Measurements from ENCODE around the gene RGS18. TPM values are rescaled to one million over a fixed set of nuclear protein-coding genes. Genes with fewer than 3 reads are reported as not detected.

The RGS18 gene
- total and polyA plus RNA-seq, 5 donors = 0.41 to 2.6 (median 1.4) TPM

- WGBS = 92% methylated on average over 1 of the region's 1 CpG
- ATAC-seq (no peak), DNase-seq (no peak)
- Histone ChIP-seq H3K4me3 (ENCODE audit: low read length) (no peak overlapping the region), H3K4me1 (ENCODE audit: control insufficient read depth, insufficient read depth, low read length) (no peaks in the 10 kb centered on the region), H3K27me3 (ENCODE audit: control insufficient read depth, insufficient read depth) (no peaks in the 10 kb centered on the region), H3K27ac (ENCODE audit: low read length) (no peak overlapping the region), H3K9me3 (ENCODE audit: control insufficient read depth, low read length) (no peaks in the 10 kb centered on the region)
- intact Hi-C loops (cut with DNase I) = no loop called here
Measured at GRCh38 chr1:192133350-192133926, 24.8 kb upstream of the RGS18 start.

GRCh38 chr1:192140382-192140781 is 17.9 kb upstream of the RGS18 start:
- H3K4me1 ChIP-seq (ENCODE audit: control insufficient read depth, insufficient read depth, low read length) = no peaks in the 10 kb centered on the region
- intact Hi-C loops (cut with DNase I) = no loop called here
- WGBS = 82% methylated on average over 1 of the region's 1 CpG
- H3K27me3 ChIP-seq (ENCODE audit: control insufficient read depth, insufficient read depth) = no peaks in the 10 kb centered on the region
- DNase-seq (no peak), ATAC-seq (no peak)
- H3K4me3 ChIP-seq (ENCODE audit: low read length) = no peak overlapping the region
- H3K9me3 ChIP-seq (ENCODE audit: control insufficient read depth, low read length) = no peaks in the 10 kb centered on the region
- no peak overlapping the region for H3K27ac ChIP-seq (ENCODE audit: low read length)

GRCh38 chr1:192147221-192147620 is 11.0 kb upstream of the RGS18 start:
- Histone ChIP-seq H3K4me3 (ENCODE audit: low read length) (no peak overlapping the region), H3K27me3 (ENCODE audit: control insufficient read depth, insufficient read depth) (no peaks in the 10 kb centered on the region), H3K9me3 (ENCODE audit: control insufficient read depth, low read length) (no peaks in the 10 kb centered on the region), H3K4me1 (ENCODE audit: control insufficient read depth, insufficient read depth, low read length) (no peaks in the 10 kb centered on the region), H3K27ac (ENCODE audit: low read length) (no peak overlapping the region)
- WGBS = 42% methylated on average over 3 of the region's 3 CpGs
- no peak for ATAC-seq
- no peak for DNase-seq
- intact Hi-C loops (cut with DNase I) = no loop called here

GRCh38 chr1:192147696-192148095 is 10.6 kb upstream of the RGS18 start:
- no peaks in the 10 kb centered on the region for H3K9me3 ChIP-seq (ENCODE audit: control insufficient read depth, low read length)
- 65% methylated on average over 1 of the region's 1 CpG for WGBS
- H3K27me3 ChIP-seq (ENCODE audit: control insufficient read depth, insufficient read depth) = no peaks in the 10 kb centered on the region
- H3K4me1 ChIP-seq (ENCODE audit: control insufficient read depth, insufficient read depth, low read length) = no peaks in the 10 kb centered on the region
- H3K4me3 ChIP-seq (ENCODE audit: low read length) = no peak overlapping the region
- DNase-seq = no peak
- no peak overlapping the region for H3K27ac ChIP-seq (ENCODE audit: low read length)
- intact Hi-C loops (cut with DNase I) = no loop called here
- ATAC-seq = no peak

GRCh38 chr1:192151176-192151575 is 7.1 kb upstream of the RGS18 start:
- no peak for ATAC-seq
- intact Hi-C loops (cut with DNase I) = no loop called here
- 68% methylated on average over 2 of the region's 2 CpGs for WGBS

GRCh38 chr1:192153276-192153675 is 5.0 kb upstream of the RGS18 start:
- H3K4me1 ChIP-seq (ENCODE audit: control insufficient read depth, insufficient read depth, low read length) = no peaks in the 10 kb centered on the region
- DNase-seq = no peak
- no peaks in the 10 kb centered on the region for H3K27me3 ChIP-seq (ENCODE audit: control insufficient read depth, insufficient read depth)
- no peak for ATAC-seq
- no peak overlapping the region for H3K27ac ChIP-seq (ENCODE audit: low read length)
- H3K4me3 ChIP-seq (ENCODE audit: low read length) = no peak overlapping the region
- no peaks in the 10 kb centered on the region for H3K9me3 ChIP-seq (ENCODE audit: control insufficient read depth, low read length)
- intact Hi-C loops (cut with DNase I) = no loop called here

More at GRCh38 chr1:192151176-192151575, 7.1 kb upstream of the RGS18 start:
- H3K27ac ChIP-seq (ENCODE audit: low read length) = no peak overlapping the region
- no peak overlapping the region for H3K4me3 ChIP-seq (ENCODE audit: low read length)
- no peak for DNase-seq
- no peaks in the 10 kb centered on the region for H3K27me3 ChIP-seq (ENCODE audit: control insufficient read depth, insufficient read depth)
- no peaks in the 10 kb centered on the region for H3K9me3 ChIP-seq (ENCODE audit: control insufficient read depth, low read length)
- no peaks in the 10 kb centered on the region for H3K4me1 ChIP-seq (ENCODE audit: control insufficient read depth, insufficient read depth, low read length)

GRCh38 chr1:192157067-192157466 is 1.2 kb upstream of the RGS18 start:
- no peak for ATAC-seq
- Histone ChIP-seq H3K4me1 (ENCODE audit: control insufficient read depth, insufficient read depth, low read length) (no peaks in the 10 kb centered on the region), H3K9me3 (ENCODE audit: control insufficient read depth, low read length) (no peaks in the 10 kb centered on the region), H3K27me3 (ENCODE audit: control insufficient read depth, insufficient read depth) (no peaks in the 10 kb centered on the region), H3K4me3 (ENCODE audit: low read length) (no peak overlapping the region), H3K27ac (ENCODE audit: low read length) (no peak overlapping the region)
- DNase-seq = no peak
- intact Hi-C loops (cut with DNase I) = no loop called here

- Histone ChIP-seq H3K27me3 (ENCODE audit: control insufficient read depth, insufficient read depth) (no peaks in the 10 kb centered on the region), H3K4me1 (ENCODE audit: control insufficient read depth, insufficient read depth, low read length) (no peaks in the 10 kb centered on the region), H3K27ac (ENCODE audit: low read length) (no peak overlapping the region), H3K4me3 (ENCODE audit: low read length) (no peak overlapping the region), H3K9me3 (ENCODE audit: control insufficient read depth, low read length) (no peaks in the 10 kb centered on the region)
- intact Hi-C loops (cut with DNase I) = no loop called here
- ATAC-seq (no peak), DNase-seq (no peak)
- 61% methylated on average over 4 of the region's 4 CpGs for WGBS
Measured at GRCh38 chr1:192159014-192159413, 752 bp downstream of the RGS18 start.

GRCh38 chr1:192159781-192160180 is 1.5 kb downstream of the RGS18 start:
- Histone ChIP-seq H3K4me3 (ENCODE audit: low read length) (no peak overlapping the region), H3K27me3 (ENCODE audit: control insufficient read depth, insufficient read depth) (no peaks in the 10 kb centered on the region), H3K27ac (ENCODE audit: low read length) (no peak overlapping the region), H3K4me1 (ENCODE audit: control insufficient read depth, insufficient read depth, low read length) (no peaks in the 10 kb centered on the region), H3K9me3 (ENCODE audit: control insufficient read depth, low read length) (no peaks in the 10 kb centered on the region)
- ATAC-seq (no peak), DNase-seq (no peak)
- 58% methylated on average over 2 of the region's 2 CpGs for WGBS
- intact Hi-C loops (cut with DNase I) = no loop called here

GRCh38 chr1:192160196-192160595 is 1.9 kb downstream of the RGS18 start:
- DNase-seq (no peak), ATAC-seq (no peak)
- Histone ChIP-seq H3K27me3 (ENCODE audit: control insufficient read depth, insufficient read depth) (no peaks in the 10 kb centered on the region), H3K4me3 (ENCODE audit: low read length) (no peak overlapping the region), H3K4me1 (ENCODE audit: control insufficient read depth, insufficient read depth, low read length) (no peaks in the 10 kb centered on the region), H3K27ac (ENCODE audit: low read length) (no peak overlapping the region), H3K9me3 (ENCODE audit: control insufficient read depth, low read length) (peaks cover 2% of the 10 kb centered on the region)
- intact Hi-C loops (cut with DNase I) = no loop called here
- WGBS = 75% methylated on average over 1 of the region's 1 CpG

GRCh38 chr1:192161976-192162375 is 3.7 kb downstream of the RGS18 start:
- DNase-seq = no peak
- intact Hi-C loops (cut with DNase I) = no loop called here
- H3K9me3 ChIP-seq (ENCODE audit: control insufficient read depth, low read length) = peaks cover 2% of the 10 kb centered on the region
- H3K4me3 ChIP-seq (ENCODE audit: low read length) = no peak overlapping the region
- H3K4me1 ChIP-seq (ENCODE audit: control insufficient read depth, insufficient read depth, low read length) = no peaks in the 10 kb centered on the region
- ATAC-seq = no peak
- no peak overlapping the region for H3K27ac ChIP-seq (ENCODE audit: low read length)
- no peaks in the 10 kb centered on the region for H3K27me3 ChIP-seq (ENCODE audit: control insufficient read depth, insufficient read depth)
- 77% methylated on average over 1 of the region's 1 CpG for WGBS

- no peak for ATAC-seq
- no peaks in the 10 kb centered on the region for H3K4me1 ChIP-seq (ENCODE audit: control insufficient read depth, insufficient read depth, low read length)
- no peak for DNase-seq
- H3K27ac ChIP-seq (ENCODE audit: low read length) = no peak overlapping the region
- 76% methylated on average over 5 of the region's 5 CpGs for WGBS
- intact Hi-C loops (cut with DNase I) = no loop called here
- H3K4me3 ChIP-seq (ENCODE audit: low read length) = no peak overlapping the region
- H3K27me3 ChIP-seq (ENCODE audit: control insufficient read depth, insufficient read depth) = no peaks in the 10 kb centered on the region
- peaks cover 2% of the 10 kb centered on the region for H3K9me3 ChIP-seq (ENCODE audit: control insufficient read depth, low read length)
Measured at GRCh38 chr1:192162376-192162775, 4.1 kb downstream of the RGS18 start.
